ENCODE measurements around the gene SNPH. TPM values are rescaled to one million over a fixed set of nuclear protein-coding genes. Genes with fewer than 3 reads are reported as not detected.

SNPH gene
- polyA plus RNA-seq, 2 of the 4 experiments (the other 2 are of a cell fraction), result 1.1 to 5.2 TPM

DNA sequence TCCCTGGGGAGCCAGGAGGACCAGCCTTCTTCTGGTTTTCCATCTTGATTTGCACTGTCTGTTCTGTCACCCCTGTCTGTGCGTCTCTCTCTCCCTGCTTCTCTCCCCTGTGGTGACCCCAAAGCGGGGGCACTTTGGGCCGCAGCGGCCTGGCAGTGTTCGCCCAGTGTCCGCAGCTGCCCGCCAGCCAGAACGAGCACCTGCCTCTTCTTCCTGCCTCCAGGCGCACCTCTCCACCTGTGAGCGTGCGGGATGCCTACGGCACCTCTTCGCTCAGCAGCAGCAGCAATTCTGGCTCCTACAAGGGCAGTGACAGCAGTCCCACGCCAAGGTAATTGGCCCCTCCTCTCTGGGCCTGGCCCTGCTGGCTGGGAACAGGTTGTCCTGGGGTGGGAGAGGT, 30.8 kb downstream of the SNPH start (continued):
- TF ChIP-seq, protein P1, sequence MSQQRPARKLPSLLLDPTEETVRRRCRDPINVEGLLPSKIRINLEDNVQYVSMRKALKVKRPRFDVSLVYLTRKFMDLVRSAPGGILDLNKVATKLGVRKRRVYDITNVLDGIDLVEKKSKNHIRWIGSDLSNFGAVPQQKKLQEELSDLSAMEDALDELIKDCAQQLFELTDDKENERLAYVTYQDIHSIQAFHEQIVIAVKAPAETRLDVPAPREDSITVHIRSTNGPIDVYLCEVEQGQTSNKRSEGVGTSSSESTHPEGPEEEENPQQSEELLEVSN (IDR thresholded peaks at IDR 0.05; ENCODE audit: borderline replicate concordance, low read depth), result no peak
- TF ChIP-seq RCOR1 (IDR thresholded peaks at IDR 0.05; ENCODE audit: low read depth, low read length), result no peak
- TF ChIP-seq, protein P2, sequence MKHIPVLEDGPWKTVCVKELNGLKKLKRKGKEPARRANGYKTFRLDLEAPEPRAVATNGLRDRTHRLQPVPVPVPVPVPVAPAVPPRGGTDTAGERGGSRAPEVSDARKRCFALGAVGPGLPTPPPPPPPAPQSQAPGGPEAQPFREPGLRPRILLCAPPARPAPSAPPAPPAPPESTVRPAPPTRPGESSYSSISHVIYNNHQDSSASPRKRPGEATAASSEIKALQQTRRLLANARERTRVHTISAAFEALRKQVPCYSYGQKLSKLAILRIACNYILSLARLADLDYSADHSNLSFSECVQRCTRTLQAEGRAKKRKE (CRISPR knock-in tag; IDR thresholded peaks at IDR 0.05; ENCODE audit: low read depth), result no peak
- no peak for TF ChIP-seq JUNB (IDR thresholded peaks at IDR 0.05)
- TF ChIP-seq, protein P3, sequence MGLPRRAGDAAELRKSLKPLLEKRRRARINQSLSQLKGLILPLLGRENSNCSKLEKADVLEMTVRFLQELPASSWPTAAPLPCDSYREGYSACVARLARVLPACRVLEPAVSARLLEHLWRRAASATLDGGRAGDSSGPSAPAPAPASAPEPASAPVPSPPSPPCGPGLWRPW (IDR thresholded peaks at IDR 0.05), result no peak
- TF ChIP-seq EHMT2 (IDR thresholded peaks at IDR 0.05; ENCODE audit: low read depth), result no peak
- TF ChIP-seq HDAC2 (IDR thresholded peaks at IDR 0.05), result no peak
- no peak for TF ChIP-seq ZNF302 (CRISPR knock-in tag; IDR thresholded peaks at IDR 0.05)

DNA sequence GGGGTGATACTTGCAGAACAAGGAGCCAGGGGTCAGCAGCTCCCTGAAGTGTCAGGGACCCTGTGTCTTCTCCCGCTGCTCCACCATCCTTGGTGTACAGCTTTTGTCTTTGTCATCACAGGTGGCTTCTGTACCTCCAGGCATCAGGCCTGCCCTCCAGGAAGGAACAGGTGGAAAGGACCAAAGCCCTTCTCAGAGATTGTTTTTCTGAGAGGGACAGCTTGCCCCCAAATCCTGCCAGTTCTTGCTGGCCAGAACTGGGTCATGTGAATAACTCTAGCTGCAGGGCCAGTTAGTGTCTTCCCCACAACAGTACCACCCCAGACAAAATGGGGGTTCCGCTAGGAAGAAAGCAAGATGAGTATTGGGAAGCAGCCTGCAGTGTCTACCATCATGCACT, 31.4 kb downstream of the SNPH start:
- FAIRE-seq, result no peak
- CTCF ChIA-PET, result interaction anchor here (1.0 to 1.4 kb wide), 2 partner anchors 13 to 140 kb away, joined by 3 to 5 read pairs; no protein-coding TSS in a partner anchor

DNA sequence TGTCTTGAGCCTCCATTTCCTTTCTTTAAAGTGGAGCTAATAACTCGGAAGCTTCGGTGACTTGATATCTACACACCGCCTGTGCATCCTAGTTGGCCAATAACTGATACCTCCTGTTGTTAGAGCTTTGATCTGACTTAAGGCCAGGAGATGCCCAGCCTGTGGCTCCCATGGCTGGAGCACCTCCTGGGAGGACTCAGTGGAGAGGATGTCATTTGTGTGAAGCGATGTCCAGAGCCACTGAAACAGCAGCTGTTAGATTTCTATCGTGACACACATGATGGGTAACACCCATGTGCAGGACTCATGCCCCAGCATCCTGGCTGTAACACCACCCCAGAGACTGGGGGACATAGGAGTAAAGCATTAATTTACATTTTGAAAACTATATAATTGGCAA, 32.1 kb downstream of the SNPH start:
- Histone ChIP-seq H3K27ac (no peak overlapping the region), H3K4me1 (peaks cover 5% of the 10 kb centered on the region; the same call in 1 of the 3 replicates), H3K4me2 (no peak overlapping the region), H3K9me3 (no peaks in the 10 kb centered on the region), H3K4me3 (no peak overlapping the region)
- ATAC-seq, result no peak
- WGBS (ENCODE audit: missing lambda C conversion rate), result 87% methylated on average over 5 of the region's 5 CpGs
- no peak for TF ChIP-seq TFCP2L1 (CRISPR knock-in tag; IDR thresholded peaks at IDR 0.05)
- TF ChIP-seq EHMT2 (IDR thresholded peaks at IDR 0.05; ENCODE audit: low read depth), result no peak
- no peak for TF ChIP-seq CBX8 (IDR thresholded peaks at IDR 0.05)
- TF ChIP-seq EHF (CRISPR knock-in tag; IDR thresholded peaks at IDR 0.05), result no peak
- no peak for DNase-seq (ENCODE audit: low read depth in 1 of 2, low spot score in 1 of 2)
- ChIA-PET POLR2A (no interaction called here), CTCF (interaction anchor here (1.0 to 2.0 kb wide), 5 partner anchors 10 to 139 kb away, joined by 3 to 7 read pairs (median 4); no protein-coding TSS in a partner anchor)
- no peak for FAIRE-seq

More for the DNA sequence above, 31.4 kb downstream of the SNPH start:
- POLR2A ChIA-PET, result no interaction called here
- no peak for DNase-seq (ENCODE audit: low read depth in 1 of 2, low spot score in 1 of 2)
- ATAC-seq, result no peak
- H3K4me2 ChIP-seq, result no peak overlapping the region
- WGBS (ENCODE audit: missing lambda C conversion rate), result 83% methylated on average over 2 of the region's 2 CpGs
- no peak overlapping the region for H3K27ac ChIP-seq
- no peak overlapping the region for H3K4me3 ChIP-seq
- H3K9me3 ChIP-seq, result no peaks in the 10 kb centered on the region
- TF ChIP-seq, protein P1 (IDR thresholded peaks at IDR 0.05; ENCODE audit: borderline replicate concordance, low read depth), result no peak
- no peak for TF ChIP-seq CHD4 (IDR thresholded peaks at IDR 0.05; ENCODE audit: borderline replicate concordance)
- no peak for TF ChIP-seq FOXS1 (CRISPR knock-in tag; IDR thresholded peaks at IDR 0.05)
- TF ChIP-seq, protein P4, sequence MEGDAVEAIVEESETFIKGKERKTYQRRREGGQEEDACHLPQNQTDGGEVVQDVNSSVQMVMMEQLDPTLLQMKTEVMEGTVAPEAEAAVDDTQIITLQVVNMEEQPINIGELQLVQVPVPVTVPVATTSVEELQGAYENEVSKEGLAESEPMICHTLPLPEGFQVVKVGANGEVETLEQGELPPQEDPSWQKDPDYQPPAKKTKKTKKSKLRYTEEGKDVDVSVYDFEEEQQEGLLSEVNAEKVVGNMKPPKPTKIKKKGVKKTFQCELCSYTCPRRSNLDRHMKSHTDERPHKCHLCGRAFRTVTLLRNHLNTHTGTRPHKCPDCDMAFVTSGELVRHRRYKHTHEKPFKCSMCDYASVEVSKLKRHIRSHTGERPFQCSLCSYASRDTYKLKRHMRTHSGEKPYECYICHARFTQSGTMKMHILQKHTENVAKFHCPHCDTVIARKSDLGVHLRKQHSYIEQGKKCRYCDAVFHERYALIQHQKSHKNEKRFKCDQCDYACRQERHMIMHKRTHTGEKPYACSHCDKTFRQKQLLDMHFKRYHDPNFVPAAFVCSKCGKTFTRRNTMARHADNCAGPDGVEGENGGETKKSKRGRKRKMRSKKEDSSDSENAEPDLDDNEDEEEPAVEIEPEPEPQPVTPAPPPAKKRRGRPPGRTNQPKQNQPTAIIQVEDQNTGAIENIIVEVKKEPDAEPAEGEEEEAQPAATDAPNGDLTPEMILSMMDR (IDR thresholded peaks at IDR 0.05), result no peak
- peaks cover 5% of the 10 kb centered on the region; the same call in 1 of the 3 replicates for H3K4me1 ChIP-seq

DNA sequence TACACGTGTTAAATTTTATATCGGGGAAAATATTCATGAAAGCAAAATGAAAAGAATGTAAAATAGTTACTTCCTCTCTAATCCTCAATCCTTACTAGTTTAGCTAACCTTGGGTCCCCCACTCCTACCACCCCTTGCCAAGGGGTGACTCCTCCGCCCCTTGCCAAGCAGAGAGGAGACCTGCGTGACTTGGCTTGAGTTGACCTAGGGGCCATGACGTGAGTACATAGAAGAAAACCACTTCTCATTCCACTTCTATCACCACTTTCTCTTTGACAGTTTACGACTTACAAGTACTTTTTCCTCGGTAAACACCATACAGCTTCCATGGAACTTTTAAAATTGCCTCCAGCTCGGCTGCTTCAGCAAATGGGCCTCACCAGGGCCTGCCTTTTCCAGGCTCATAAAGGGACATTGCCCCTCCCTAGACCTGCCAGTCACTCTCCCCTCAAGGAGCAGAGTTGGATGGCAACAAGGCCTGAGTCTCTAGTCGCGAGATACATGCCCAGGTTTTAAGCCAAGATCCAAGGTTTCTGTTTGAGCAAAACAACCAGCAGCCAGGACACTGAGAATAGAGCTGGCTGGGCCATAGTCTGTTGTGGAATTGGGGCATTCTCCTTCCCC, 32.9 kb downstream of the SNPH start:
- TF ChIP-seq, protein P5, sequence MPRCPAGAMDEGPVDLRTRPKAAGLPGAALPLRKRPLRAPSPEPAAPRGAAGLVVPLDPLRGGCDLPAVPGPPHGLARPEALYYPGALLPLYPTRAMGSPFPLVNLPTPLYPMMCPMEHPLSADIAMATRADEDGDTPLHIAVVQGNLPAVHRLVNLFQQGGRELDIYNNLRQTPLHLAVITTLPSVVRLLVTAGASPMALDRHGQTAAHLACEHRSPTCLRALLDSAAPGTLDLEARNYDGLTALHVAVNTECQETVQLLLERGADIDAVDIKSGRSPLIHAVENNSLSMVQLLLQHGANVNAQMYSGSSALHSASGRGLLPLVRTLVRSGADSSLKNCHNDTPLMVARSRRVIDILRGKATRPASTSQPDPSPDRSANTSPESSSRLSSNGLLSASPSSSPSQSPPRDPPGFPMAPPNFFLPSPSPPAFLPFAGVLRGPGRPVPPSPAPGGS (IDR thresholded peaks at IDR 0.05), result no peak
- TF ChIP-seq FOSL2 (IDR thresholded peaks at IDR 0.05) (no peak), FOSL2 (CRISPR knock-in tag; IDR thresholded peaks at IDR 0.05) (no peak), NFE2L2 (conservative IDR thresholded peaks at IDR 0.05; ENCODE audit: low read length) (no peak), TFCP2L1 (CRISPR knock-in tag; IDR thresholded peaks at IDR 0.05) (no peak), JUN (IDR thresholded peaks at IDR 0.05) (no peak), RARB (CRISPR knock-in tag; IDR thresholded peaks at IDR 0.05) (no peak), POLR2A (IDR thresholded peaks at IDR 0.05; ENCODE audit: low read length) (no peak), HOXB13 (CRISPR knock-in tag; IDR thresholded peaks at IDR 0.05; ENCODE audit: low read depth) (no peak), CBX8 (IDR thresholded peaks at IDR 0.05) (no peak), JUNB (IDR thresholded peaks at IDR 0.05) (no peak), KDM1A (IDR thresholded peaks at IDR 0.05; ENCODE audit: low read depth) (no peak), MAZ (IDR thresholded peaks at IDR 0.05; ENCODE audit: borderline replicate concordance, low read depth, low read length) (no peak), EHF (CRISPR knock-in tag; IDR thresholded peaks at IDR 0.05) (no peak), GATA3 (IDR thresholded peaks at IDR 0.05; ENCODE audit: borderline replicate concordance) (no peak), TP53 (CRISPR knock-in tag; IDR thresholded peaks at IDR 0.05) (no peak)
- Histone ChIP-seq H3K4me2 (no peak overlapping the region), H3K27ac (no peak overlapping the region), H3K4me1 (peaks cover 5% of the 10 kb centered on the region; the same call in 1 of the 3 replicates), H3K4me3 (no peak overlapping the region), H3K9me3 (no peaks in the 10 kb centered on the region)
- WGBS (ENCODE audit: missing lambda C conversion rate), result 91% methylated on average over 10 of the region's 10 CpGs
- DNase-seq (ENCODE audit: low read depth in 1 of 2, low spot score in 1 of 2) (no peak), FAIRE-seq (no peak), ATAC-seq (no peak)
- ChIA-PET POLR2A (no interaction called here), CTCF (interaction anchor here (0.6 to 2.0 kb wide), 5 partner anchors 11 to 205 kb away, joined by 3 to 7 read pairs (median 4); no protein-coding TSS in a partner anchor)
